IMR-90 (cell line): ENCODE results near the gene SMCO4. TPM values are rescaled to one million over a fixed set of nuclear protein-coding genes. Genes with fewer than 3 reads are reported as not detected.

ENCODE experiments used
- ATAC-seq: fragments of 200-7000 bp; cut with Tn5 transposase; 2 replicates; pipeline ENCODE4 v1.9.1; 2020; ENCODE audit warnings: low read depth, mild to moderate bottlenecking, moderate library complexity
- BruUV-seq: library from RNA; stranded (reverse); fragments of 400-500 nt; replicated peaks from 2 replicates; lab custom pipeline; 2021; lab: Mats Ljungman, UMichigan
- CTCF ChIA-PET: fragments of 300-600 bp; formaldehyde crosslinking; extraction: SDS; loops from one replicate; lab custom pipeline; 2021; ENCODE audit warnings: antibody characterized with exemption; lab: Yijun Ruan, JAX
- POLR2A ChIA-PET: fragments of 300-600 bp; sonication (Branson Sonifier 250); formaldehyde crosslinking; loops from one replicate; lab custom pipeline; 2022; ENCODE audit warnings: antibody characterized with exemption; ENCODE audit not compliant: unreplicated experiment; lab: Charles Lee
- DNase-seq: peaks from one replicate; pipeline ENCODE4 v3.0.0; 2013
- H2AFZ ChIP-seq: replicated peaks from 2 replicates; pipeline ENCODE3; 2013; ENCODE audit warnings: low read length, mild to moderate bottlenecking; ENCODE audit not compliant: poor library complexity
- H2AK5ac ChIP-seq: 2 replicates; pipeline ENCODE4 v1.6.1; 2013; ENCODE audit warnings: low read depth, low read length, inconsistent platforms
- H2AK9ac ChIP-seq: replicated peaks from 2 replicates; pipeline ENCODE3; 2013; ENCODE audit warnings: mild to moderate bottlenecking, low read depth, low read length, moderate library complexity; ENCODE audit not compliant: poor library complexity
- H2BK120ac ChIP-seq: 2 replicates; pipeline ENCODE4 v1.6.1; 2013; ENCODE audit warnings: low read depth, low read length, inconsistent platforms
- H2BK15ac ChIP-seq: 3 replicates; pipeline ENCODE4 v1.6.1; 2013; ENCODE audit warnings: low read depth, low read length, inconsistent platforms
- H2BK20ac ChIP-seq: 2 replicates; pipeline ENCODE4 v1.6.1; 2013; ENCODE audit warnings: low read depth, mild to moderate bottlenecking, inconsistent platforms, low read length, moderate library complexity
- H2BK5ac ChIP-seq: 2 replicates; pipeline ENCODE4 v1.6.1; 2013; ENCODE audit warnings: mild to moderate bottlenecking, low read depth, low read length, inconsistent platforms; ENCODE audit not compliant: poor library complexity, severe bottlenecking
- H3K14ac ChIP-seq: replicated peaks from 2 replicates; pipeline ENCODE4 v1.6.1; 2013; ENCODE audit warnings: low read depth, low read length, inconsistent platforms
- H3K18ac ChIP-seq: 2 replicates; pipeline ENCODE4 v1.6.1; 2013; ENCODE audit warnings: low read depth, low read length, control low read depth
- H3K23ac ChIP-seq: 2 replicates; pipeline ENCODE4 v1.6.1; 2013; ENCODE audit warnings: low read depth, low read length, inconsistent platforms
- H3K27ac ChIP-seq: 2 replicates; pipeline ENCODE4 v1.5.1; 2013; ENCODE audit warnings: mild to moderate bottlenecking, control low read depth, low read length; ENCODE audit not compliant: insufficient read depth
- H3K27me3 ChIP-seq: 2 replicates; pipeline ENCODE4 v1.6.1; 2013; ENCODE audit warnings: low read length; ENCODE audit not compliant: control insufficient read depth, insufficient read depth
- H3K36me3 ChIP-seq: 2 replicates; pipeline ENCODE4 v1.6.1; 2013; ENCODE audit warnings: low read length, mixed read lengths; ENCODE audit not compliant: control insufficient read depth, insufficient read depth
- H3K4ac ChIP-seq: 2 replicates; pipeline ENCODE4 v1.6.1; 2013; ENCODE audit warnings: low read depth, low read length, inconsistent platforms
- H3K4me1 ChIP-seq: 2 replicates; pipeline ENCODE4 v1.6.1; 2013; ENCODE audit warnings: low read length, mixed read lengths; ENCODE audit not compliant: control insufficient read depth, insufficient read depth
- H3K4me2 ChIP-seq: 2 replicates; pipeline ENCODE4 v1.6.1; 2013; ENCODE audit warnings: low read depth, mild to moderate bottlenecking, control low read depth, low read length, moderate library complexity
- H3K4me3 ChIP-seq: 2 replicates; pipeline ENCODE4 v1.5.1; 2013; ENCODE audit warnings: low read depth, mild to moderate bottlenecking, control low read depth, low read length, moderate library complexity; ENCODE audit not compliant: insufficient read depth
- H3K56ac ChIP-seq: 2 replicates; pipeline ENCODE4 v1.6.1; 2013; ENCODE audit warnings: low read length, inconsistent platforms; ENCODE audit not compliant: insufficient read depth; ENCODE audit errors: extremely low read depth
- H3K79me1 ChIP-seq, 2 experiments: 2 replicates each; pipeline ENCODE4 v1.6.1; 2013; ENCODE audit warnings: low read length in 2 of 2, inconsistent platforms in 1 of 2, low read depth in 1 of 2
- H3K9ac ChIP-seq: 2 replicates; pipeline ENCODE4 v1.6.1; 2013; ENCODE audit warnings: low read depth, low read length, control low read depth
- H3K9me1 ChIP-seq: 2 replicates; pipeline ENCODE4 v1.6.1; 2013; ENCODE audit warnings: low read length, inconsistent platforms; ENCODE audit not compliant: insufficient read depth
- H3K9me3 ChIP-seq: 2 replicates; pipeline ENCODE4 v1.6.1; 2013; ENCODE audit warnings: low read length; ENCODE audit not compliant: control insufficient read depth, insufficient read depth
- H4K20me1 ChIP-seq: 2 replicates; pipeline ENCODE4 v1.6.1; 2013; ENCODE audit warnings: low read length, inconsistent platforms; ENCODE audit not compliant: insufficient read depth
- H4K5ac ChIP-seq: 2 replicates; pipeline ENCODE4 v1.6.1; 2013; ENCODE audit warnings: mild to moderate bottlenecking, low read depth, low read length, control low read depth
- H4K8ac ChIP-seq, 2 experiments: 2 replicates each; pipeline ENCODE4 v1.6.1; 2013; ENCODE audit warnings: low read depth in 2 of 2, low read length in 2 of 2, control low read depth in 1 of 2, inconsistent platforms in 1 of 2
- H4K91ac ChIP-seq: 2 replicates; pipeline ENCODE4 v1.6.1; 2013; ENCODE audit warnings: low read depth, low read length, inconsistent platforms; ENCODE audit not compliant: insufficient read depth
- BHLHE40 ChIP-seq: fragments of 150-350 bp; IDR thresholded peaks from 2 replicates; pipeline ENCODE4 v1.6.1; 2016; ENCODE audit warnings: mild to moderate bottlenecking, low read depth, low read length
- CEBPB ChIP-seq: IDR thresholded peaks from 2 replicates; pipeline ENCODE4 v1.6.1; 2012; ENCODE audit warnings: low read depth, low read length, improper control_type of control experiment
- CHD1 ChIP-seq: IDR thresholded peaks from 2 replicates; pipeline ENCODE4 v1.6.1; 2012; ENCODE audit warnings: low read depth, low read length, improper control_type of control experiment
- CTCF ChIP-seq: conservative IDR thresholded peaks from 2 replicates; pipeline ENCODE4 v1.5.1; 2012; ENCODE audit warnings: mild to moderate bottlenecking, low read depth, low read length, improper control_type of control experiment
- ELK1 ChIP-seq: fragments of 150-350 bp; IDR thresholded peaks from 2 replicates; pipeline ENCODE4 v1.6.1; 2016; ENCODE audit warnings: low read depth, mild to moderate bottlenecking, low read length, moderate library complexity, borderline replicate concordance
- FOS ChIP-seq: fragments of 150-350 bp; IDR thresholded peaks from 2 replicates; pipeline ENCODE4 v1.6.1; 2016; ENCODE audit warnings: low read depth, low read length
- MAFK ChIP-seq: IDR thresholded peaks from 2 replicates; pipeline ENCODE4 v1.6.1; 2012; ENCODE audit warnings: low read depth, low read length, improper control_type of control experiment
- MAZ ChIP-seq: IDR thresholded peaks from 2 replicates; pipeline ENCODE4 v1.6.1; 2012; ENCODE audit warnings: low read depth, mild to moderate bottlenecking, low read length, improper control_type of control experiment, moderate library complexity, borderline replicate concordance
- MXI1 ChIP-seq: IDR thresholded peaks from 2 replicates; pipeline ENCODE4 v1.6.1; 2012; ENCODE audit warnings: low read depth, mild to moderate bottlenecking, low read length, moderate library complexity, borderline replicate concordance
- NFE2L2 ChIP-seq: fragments of 150-350 bp; IDR thresholded peaks from 2 replicates; pipeline ENCODE4 v1.6.1; 2016; ENCODE audit warnings: low read depth, mild to moderate bottlenecking, low read length
- POLR2A ChIP-seq: IDR thresholded peaks from 2 replicates; pipeline ENCODE4 v1.6.1; 2012; ENCODE audit warnings: mild to moderate bottlenecking, low read depth, low read length
- RAD21 ChIP-seq: IDR thresholded peaks from 2 replicates; pipeline ENCODE4 v1.6.1; 2012; ENCODE audit warnings: low read length, improper control_type of control experiment
- RCOR1 ChIP-seq: IDR thresholded peaks from 2 replicates; pipeline ENCODE4 v1.6.1; 2012; ENCODE audit warnings: mild to moderate bottlenecking, low read length, improper control_type of control experiment; ENCODE audit not compliant: insufficient replicate concordance
- RFX5 ChIP-seq: IDR thresholded peaks from 2 replicates; pipeline ENCODE4 v1.8.0; 2012; ENCODE audit warnings: low read depth, mild to moderate bottlenecking, low read length, moderate library complexity
- SMC3 ChIP-seq: fragments of 150-350 bp; IDR thresholded peaks from 2 replicates; pipeline ENCODE4 v1.6.1; 2016; ENCODE audit warnings: low read depth, mild to moderate bottlenecking, antibody characterized with exemption, low read length, moderate library complexity
- WGBS, 2 experiments: methylation state at CpG; one replicate each; pipeline versions ENCODE4 v1.1.5 to v1.1.7; 2013; ENCODE audit warnings: missing lambda C conversion rate in 2 of 2; ENCODE audit not compliant: insufficient read length in 1 of 2; ENCODE audit errors: extremely low coverage in 2 of 2; 5-methylcytosine and 5-hydroxymethylcytosine counted together
- dilution Hi-C: fragments of 300-500 bp; cut with HindIII; formaldehyde crosslinking; loops from one replicate; pipeline ENCODE4 v1.14.3; 2018; ENCODE audit warnings: low sequenced_read_pairs; ENCODE audit not compliant: unreplicated experiment
- in situ Hi-C: fragments of 300-500 bp; cut with MboI; formaldehyde crosslinking; loops from 3 replicates; pipeline ENCODE4 v1.14.3; 2019; ENCODE audit warnings: low sequenced_read_pairs, inconsistent platforms, mixed read lengths
- intact Hi-C: fragments of 100-400 bp; cut with micrococcal nuclease; formaldehyde crosslinking; loops from 2 replicates; pipeline ENCODE4 v1.10.0; 2022
- polyA plus RNA-seq, 3 experiments: library from polyadenylated mRNA; depleted of rRNA; stranded (reverse); fragments of >200 nt; gene quantifications; 2 replicates each; pipeline ENCODE4 v1.2.3, GENCODE V29; 2012; ENCODE audit warnings: low replicate concordance in 1 of 3
- total RNA-seq: library from RNA; depleted of rRNA; stranded (reverse); fragments of >200 nt; gene quantifications from 2 replicates; pipeline ENCODE4 v1.2.3, GENCODE V29; 2012
- TF ChIP-seq, protein P1 (sequence below): fragments of 150-350 bp; IDR thresholded peaks from 2 replicates; pipeline ENCODE4 v1.6.1; 2017; ENCODE audit warnings: mild to moderate bottlenecking, antibody characterized with exemption, low read length, low read depth

SMCO4 gene
- total and polyA plus RNA-seq, 2 of the 4 experiments (the other 2 are of a cell fraction) = 2.2 to 17.7 TPM

DNA sequence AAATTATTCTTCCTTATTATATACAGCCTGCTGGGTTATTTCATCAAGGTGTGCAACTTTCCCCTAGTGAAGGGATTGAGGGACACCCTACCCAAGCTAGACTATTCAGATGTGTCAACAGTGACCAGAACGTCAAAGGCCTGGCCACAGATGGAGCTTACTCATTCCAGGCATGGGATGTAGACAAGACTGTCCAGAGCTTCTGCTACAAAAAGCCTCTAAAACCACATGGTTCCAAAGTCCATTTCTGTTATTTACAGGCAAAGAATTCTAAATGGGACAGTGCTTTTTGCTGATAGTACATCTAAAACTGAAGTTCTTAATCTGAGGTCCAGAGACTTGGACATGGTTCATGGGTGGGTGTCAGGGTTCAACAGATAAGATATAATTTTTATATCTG, 9.7 kb upstream of the SMCO4 start:
- no peak for ATAC-seq
- CTCF ChIA-PET = no interaction called here

More for the DNA sequence above, 9.7 kb upstream of the SMCO4 start:
- no TSS peak for BruUV-seq
- no peaks in the 10 kb centered on the region for H4K20me1 ChIP-seq
- no peaks in the 10 kb centered on the region for H3K36me3 ChIP-seq
- no peak overlapping the region for H3K4me3 ChIP-seq
- no peak overlapping the region for H3K4ac ChIP-seq
- H4K8ac ChIP-seq = no peak overlapping the region
- H2AK9ac ChIP-seq = no peak overlapping the region
- H2AFZ ChIP-seq = no peak overlapping the region
- H3K4me1 ChIP-seq = no peaks in the 10 kb centered on the region
- TF ChIP-seq BHLHE40 = no peak
- no peak for TF ChIP-seq CTCF
- TF ChIP-seq MAFK = no peak
- TF ChIP-seq SMC3 = no peak
- TF ChIP-seq ELK1 = no peak
- TF ChIP-seq RAD21 = no peak
- no peak for TF ChIP-seq CEBPB
- TF ChIP-seq RCOR1 = no peak
- no peak for TF ChIP-seq MAZ
- TF ChIP-seq, protein P1, sequence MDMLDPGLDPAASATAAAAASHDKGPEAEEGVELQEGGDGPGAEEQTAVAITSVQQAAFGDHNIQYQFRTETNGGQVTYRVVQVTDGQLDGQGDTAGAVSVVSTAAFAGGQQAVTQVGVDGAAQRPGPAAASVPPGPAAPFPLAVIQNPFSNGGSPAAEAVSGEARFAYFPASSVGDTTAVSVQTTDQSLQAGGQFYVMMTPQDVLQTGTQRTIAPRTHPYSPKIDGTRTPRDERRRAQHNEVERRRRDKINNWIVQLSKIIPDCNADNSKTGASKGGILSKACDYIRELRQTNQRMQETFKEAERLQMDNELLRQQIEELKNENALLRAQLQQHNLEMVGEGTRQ = no peak
- TF ChIP-seq FOS = no peak
- no peak for TF ChIP-seq POLR2A
- TF ChIP-seq CHD1 = no peak
- TF ChIP-seq NFE2L2 = no peak
- no peak for TF ChIP-seq MXI1
- TF ChIP-seq RFX5 = no peak
- no peak overlapping the region for H2BK20ac ChIP-seq
- no peak overlapping the region for H3K4me2 ChIP-seq
- POLR2A ChIA-PET = no interaction called here
- no peak overlapping the region for H2BK15ac ChIP-seq
- H3K79me1 ChIP-seq = no peaks in the 10 kb centered on the region
- peaks cover 33% of the 10 kb centered on the region for H3K27me3 ChIP-seq
- dilution Hi-C loops = no loop called here
- in situ Hi-C loops = no loop called here
- no peak overlapping the region for H2AK5ac ChIP-seq
- no peak for DNase-seq
- H2BK5ac ChIP-seq = no peak overlapping the region
- H2BK120ac ChIP-seq = no peak overlapping the region
- H3K27ac ChIP-seq = no peak overlapping the region
- no peak overlapping the region for H3K23ac ChIP-seq
- no peak overlapping the region for H4K5ac ChIP-seq
- H4K91ac ChIP-seq = no peak overlapping the region
- no peak overlapping the region for H3K18ac ChIP-seq
- no peaks in the 10 kb centered on the region for H3K9me1 ChIP-seq
- no CpG with 5 or more reads among the region's 1 CpG for WGBS, 2 experiments
- no peak overlapping the region for H3K9ac ChIP-seq
- no peak overlapping the region for H3K56ac ChIP-seq
- H3K9me3 ChIP-seq = no peaks in the 10 kb centered on the region
- intact Hi-C loops = no loop called here
- H3K14ac ChIP-seq = no peak overlapping the region
